DMS114 treated with DMSO at 0.1 percent for 48 hours (cell line): ENCODE results near the gene R3HDM4.

Experiments used
- DNase-seq: peaks from one replicate; lab custom pipeline; 2025; ENCODE audit not compliant: unreplicated experiment; lab: John Stamatoyannopoulos, UW

The R3HDM4 gene

DNA sequence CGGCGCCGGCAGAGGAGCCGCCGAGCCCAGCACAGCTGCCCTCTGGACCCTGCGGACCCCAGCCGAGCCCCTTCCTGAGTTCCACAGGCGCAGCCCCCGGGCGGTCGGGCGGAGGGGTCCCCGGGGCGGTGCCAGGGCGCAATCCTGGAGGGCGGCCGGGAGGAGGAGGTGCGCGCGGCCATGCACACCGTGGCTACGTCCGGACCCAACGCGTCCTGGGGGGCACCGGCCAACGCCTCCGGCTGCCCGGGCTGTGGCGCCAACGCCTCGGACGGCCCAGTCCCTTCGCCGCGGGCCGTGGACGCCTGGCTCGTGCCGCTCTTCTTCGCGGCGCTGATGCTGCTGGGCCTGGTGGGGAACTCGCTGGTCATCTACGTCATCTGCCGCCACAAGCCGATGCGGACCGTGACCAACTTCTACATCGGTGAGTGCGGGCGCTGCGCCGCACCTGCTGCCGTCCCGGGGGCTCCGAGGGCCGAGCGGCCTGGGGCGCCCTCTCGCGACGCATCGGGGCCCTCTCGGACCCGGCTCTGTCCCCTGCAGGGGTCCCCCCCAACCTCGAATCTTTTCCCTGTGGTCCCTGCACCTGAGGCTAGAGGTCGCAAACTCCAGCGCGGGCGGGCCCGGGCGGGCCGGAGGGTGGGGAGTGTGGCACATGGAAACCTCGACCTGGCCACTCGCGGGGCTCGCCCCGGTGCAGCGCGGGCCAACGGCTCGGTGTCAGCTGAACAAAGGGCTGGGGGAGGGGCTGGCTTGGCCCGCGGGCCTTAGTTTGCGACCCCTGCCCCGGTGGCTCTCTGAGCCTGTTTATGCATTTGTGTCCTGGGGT lies 4.5 kb upstream of the R3HDM4 start, which contains the start of gene KISS1R:
Gene KISS1R (plus strand): TSS at position 11 of the 829 bp plus-strand sequence. CDS start 170 bp downstream, at position 181.
- no peak for DNase-seq

DNA sequence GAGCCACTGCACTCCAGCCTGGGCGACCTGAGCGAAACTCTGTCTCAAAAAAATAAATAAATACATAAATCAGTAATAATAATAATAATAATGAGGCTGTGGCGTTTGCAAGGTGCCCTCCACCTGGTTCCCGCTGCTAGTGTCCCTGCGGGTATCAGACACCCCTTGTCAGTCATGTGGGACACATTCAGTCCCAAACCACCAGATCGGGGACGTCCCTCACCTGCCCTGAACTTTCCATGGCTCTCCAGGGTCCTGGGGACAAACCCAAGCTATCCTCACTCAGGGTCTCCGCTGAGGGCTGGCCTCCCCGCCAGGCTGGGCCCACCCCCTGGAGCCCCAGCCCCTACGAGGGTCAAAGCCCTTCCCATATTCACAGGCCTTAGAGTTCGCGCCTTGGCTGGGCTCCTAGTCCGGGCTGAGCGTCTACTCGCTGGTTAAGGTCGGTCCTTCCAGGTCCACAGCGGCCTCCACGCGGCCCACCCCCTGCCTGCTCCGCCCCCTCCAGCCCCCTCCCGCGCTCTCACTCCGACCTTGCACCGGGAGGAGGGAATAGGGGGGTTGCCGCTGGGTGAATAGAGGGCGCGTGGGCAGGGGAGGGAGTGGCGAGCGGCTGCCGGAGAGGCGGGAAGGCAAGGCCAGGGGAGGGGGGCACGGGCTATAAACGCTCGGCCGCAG lies 3.8 kb upstream of the R3HDM4 start:
- no peak for DNase-seq

DNA sequence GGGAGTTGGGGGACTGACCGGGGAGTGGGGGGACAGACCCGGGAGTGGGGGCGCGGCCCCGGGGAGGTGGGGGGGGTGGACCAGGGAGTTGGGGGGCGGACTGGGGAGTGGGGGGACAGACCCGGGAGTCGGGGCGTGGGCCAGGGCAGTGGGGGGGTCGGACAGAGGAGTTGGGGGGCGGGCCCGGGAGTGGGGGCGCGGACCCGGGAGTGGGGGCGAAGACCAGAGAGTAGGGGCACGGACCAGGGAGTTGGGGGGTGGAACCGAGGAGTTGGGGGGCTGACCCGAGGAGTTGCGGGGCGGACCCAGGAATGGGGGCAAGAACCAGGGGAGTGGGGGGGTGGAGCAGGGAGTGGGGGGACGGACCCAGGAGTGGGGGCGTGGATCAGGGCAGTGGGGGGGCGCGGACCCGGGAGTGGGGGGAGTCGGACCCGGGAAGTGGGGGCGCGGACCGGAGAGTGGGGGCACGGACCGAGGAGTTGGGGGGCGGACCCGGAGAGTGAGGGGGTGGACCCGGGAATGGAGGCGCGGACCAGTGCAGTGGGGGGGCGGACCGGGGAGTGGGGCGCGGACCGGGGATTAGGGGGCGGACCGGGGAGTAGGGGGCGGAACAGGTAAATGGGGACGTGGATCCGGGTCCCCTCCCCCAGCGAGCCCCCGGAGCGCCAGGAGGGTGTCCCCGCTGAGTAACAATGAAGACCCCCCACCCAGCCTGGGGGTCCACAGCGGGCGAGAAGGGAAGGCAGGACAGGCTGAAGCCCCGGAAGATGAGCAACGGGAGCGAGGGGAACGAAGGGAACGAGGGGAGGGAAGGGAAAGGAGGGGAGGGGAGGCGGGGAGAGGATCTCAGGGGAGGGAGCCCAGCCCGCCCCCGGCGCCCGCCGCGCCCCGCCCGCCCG lies 589 bp downstream of the R3HDM4 start:
- DNase-seq: no peak

DNA sequence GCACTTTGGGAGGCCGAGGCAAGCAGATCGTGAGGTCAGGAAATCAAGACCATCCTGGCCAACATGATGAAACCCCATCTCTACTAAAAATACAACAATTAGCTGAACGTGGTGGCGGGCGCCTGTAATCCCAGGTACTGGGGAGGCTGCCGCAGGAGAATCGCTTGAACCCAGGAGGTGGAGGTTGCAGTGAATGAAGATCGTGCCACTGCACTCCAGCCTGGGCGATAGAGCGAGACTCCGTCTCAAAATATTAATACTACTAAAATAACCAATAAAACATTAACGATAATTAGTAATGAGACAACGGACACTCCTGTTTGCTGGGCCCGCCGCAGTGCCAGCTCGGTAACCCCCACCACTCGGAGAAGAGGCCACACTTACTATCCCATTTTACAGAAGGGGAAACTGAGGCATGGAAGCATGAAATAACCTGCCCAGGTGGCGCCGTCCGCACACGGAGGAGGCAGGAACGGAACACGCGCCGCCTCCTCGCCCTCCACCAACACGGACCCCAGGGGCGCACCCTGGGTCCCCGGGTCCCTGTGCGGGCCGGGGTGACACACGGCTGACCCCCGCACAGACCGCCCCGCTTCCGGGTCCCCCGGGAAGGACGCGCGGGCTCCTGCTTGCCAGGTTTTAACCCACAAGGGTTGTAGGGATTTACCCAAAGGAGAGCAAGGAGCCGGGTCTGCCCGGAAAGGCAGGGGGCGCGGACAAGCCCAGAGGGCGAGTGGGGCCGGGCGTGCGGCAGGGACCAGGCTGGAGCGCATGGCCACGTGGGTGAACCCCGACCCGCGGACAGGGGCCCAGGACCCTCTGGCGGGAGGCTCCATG lies 1.6 kb downstream of the R3HDM4 start:
- DNase-seq: no peak

DNA sequence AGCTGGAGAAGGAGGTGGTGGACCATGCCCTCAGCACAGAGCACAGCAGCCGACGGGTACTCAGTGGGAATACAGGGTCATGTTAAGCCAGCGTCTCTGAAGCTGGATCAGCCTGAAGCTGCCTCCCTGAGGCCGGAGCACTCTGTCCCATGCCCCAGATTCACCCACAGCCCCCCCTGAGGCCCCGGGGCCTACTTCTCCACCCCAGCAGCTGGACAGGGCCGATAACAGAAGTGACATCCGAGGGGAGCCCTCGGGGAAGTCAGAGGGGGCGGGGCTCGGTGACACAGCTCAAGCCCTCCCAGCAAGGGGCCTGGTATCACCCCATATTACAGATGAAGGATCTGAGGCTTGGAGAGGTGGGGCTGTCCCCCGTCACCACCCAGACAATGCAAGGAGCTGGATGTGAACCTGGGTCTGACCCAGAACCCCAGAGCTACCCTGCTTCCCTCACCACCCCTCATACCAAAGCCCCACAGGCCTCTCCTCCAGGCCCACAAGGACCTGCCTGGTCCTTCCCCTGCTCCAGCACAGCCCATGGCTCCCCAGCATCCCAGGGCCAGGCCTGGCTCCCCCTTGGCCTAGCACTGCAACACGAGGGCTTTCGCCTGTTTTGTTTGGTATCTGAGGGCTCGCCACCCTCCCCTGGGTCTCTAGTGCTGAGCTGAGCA lies 5.7 kb downstream of the R3HDM4 start:
- DNase-seq: no peak

DNA sequence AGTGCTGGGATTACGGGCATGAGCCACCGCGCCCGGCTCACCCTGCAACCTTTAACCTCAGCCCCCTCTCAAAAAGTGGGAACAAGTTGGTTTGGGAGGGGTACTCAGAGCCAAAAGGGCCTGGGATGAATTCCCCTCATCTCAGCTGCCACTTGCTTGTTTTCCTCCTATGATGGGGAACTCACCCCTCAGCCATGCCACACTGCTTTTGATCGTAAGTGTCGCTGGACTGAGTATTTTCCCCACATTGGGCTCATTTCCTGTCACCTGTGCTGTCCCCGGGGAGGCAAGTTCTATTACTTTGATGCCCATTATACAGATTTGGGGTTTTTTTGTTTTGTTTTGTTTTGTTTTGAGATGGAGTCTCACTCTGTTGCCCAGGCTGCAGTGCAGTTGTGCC lies 6.5 kb downstream of the R3HDM4 start:
- no peak for DNase-seq

DNA sequence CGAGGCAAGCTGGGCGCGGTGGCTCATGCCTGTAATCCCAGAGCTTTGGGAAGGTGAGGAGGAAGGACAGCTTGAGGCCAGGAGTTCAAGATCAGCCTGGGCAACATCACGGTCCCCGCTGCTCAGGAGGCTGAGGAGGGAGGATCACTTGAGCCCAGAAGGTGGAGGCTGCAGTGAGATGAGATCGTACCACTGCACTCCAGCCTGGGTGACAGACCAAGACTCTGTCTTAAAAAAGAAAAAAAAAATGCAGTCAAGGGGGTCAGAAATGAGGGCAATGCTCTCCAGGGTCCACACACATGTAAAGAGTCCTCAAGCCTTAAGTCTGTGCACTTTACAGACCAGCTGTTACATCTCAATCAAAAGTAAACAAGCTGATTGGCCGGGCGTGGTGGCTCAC lies 8.5 kb downstream of the R3HDM4 start:
- no peak for DNase-seq

DNA sequence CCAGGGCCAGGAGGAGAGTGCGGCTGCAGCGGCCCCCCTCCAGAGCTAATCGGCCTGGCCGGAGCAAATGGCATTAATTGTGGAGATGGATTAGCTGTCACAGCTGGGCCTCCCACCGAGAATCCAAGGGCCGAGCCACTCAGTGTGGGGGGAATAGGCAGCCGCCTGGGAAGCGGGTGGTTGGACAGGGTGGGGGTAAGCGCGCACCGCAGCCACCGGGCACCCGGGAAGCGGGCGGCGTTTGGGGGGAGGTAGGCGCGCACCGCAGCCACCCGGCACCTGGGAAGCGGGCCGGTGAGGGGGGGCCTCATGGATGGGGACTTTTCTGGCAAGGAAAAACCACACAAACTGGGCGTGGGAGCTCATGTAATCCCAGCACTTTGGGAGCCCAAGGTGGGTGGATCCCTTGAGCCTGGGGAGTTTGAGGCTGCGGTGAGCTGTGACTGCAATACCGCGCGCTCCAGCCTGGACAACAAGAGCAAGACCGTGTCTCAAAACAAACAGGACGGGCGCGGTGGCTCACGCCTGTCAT lies 9.7 kb downstream of the R3HDM4 start:
- DNase-seq: no peak

DNA sequence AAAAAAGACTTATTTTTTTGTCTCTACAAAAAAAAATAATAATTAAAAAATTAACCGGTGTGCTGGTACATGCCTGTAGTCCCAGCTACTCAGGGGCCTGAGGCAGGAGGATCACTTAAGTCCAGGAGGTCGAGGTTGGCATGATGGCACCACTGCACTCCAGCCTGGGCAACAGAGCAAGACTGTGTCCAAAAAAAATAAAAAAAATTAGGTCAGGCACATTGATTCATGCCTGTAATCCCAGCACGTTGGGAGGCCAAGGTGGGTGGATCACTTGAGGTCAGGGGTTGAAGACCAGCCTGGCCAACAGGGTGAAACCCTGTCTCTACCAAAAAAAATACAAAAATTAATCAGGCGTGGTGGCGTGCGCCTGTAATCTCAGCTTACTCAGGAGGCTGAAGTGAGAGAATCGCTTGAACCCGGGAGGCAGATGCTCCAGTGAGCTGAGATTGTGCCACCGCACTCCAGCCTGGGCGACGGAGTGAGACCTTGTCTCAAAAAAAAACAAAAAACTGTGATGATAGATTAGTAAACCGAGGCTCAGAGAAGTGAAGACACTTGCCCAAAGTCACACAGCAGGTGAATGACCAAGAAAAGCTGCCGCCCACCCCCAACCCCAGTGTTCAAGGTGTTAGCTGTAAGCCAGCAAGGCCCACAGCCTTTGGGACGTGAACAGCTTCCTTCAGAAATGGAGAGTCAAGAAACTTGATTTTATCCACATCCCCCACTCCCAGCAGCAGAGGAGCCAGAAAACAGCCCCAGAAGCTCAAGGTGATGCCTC lies 10.4 kb downstream of the R3HDM4 start:
- no peak for DNase-seq

DNA sequence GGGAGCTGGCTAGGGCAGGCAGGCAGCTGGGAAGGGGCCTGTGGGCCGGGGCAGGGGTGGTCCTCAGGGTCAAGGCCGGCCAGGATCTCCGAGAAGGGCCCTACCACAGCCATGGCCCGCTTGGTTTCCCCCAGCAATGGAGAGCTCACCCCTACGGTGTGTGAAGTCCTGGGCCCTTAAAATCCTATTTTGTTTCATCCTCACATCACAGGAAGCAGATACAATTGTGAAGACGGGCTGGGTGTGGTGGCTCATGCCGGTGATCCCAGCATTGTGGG lies 11.0 kb downstream of the R3HDM4 start:
- no peak for DNase-seq

DNA sequence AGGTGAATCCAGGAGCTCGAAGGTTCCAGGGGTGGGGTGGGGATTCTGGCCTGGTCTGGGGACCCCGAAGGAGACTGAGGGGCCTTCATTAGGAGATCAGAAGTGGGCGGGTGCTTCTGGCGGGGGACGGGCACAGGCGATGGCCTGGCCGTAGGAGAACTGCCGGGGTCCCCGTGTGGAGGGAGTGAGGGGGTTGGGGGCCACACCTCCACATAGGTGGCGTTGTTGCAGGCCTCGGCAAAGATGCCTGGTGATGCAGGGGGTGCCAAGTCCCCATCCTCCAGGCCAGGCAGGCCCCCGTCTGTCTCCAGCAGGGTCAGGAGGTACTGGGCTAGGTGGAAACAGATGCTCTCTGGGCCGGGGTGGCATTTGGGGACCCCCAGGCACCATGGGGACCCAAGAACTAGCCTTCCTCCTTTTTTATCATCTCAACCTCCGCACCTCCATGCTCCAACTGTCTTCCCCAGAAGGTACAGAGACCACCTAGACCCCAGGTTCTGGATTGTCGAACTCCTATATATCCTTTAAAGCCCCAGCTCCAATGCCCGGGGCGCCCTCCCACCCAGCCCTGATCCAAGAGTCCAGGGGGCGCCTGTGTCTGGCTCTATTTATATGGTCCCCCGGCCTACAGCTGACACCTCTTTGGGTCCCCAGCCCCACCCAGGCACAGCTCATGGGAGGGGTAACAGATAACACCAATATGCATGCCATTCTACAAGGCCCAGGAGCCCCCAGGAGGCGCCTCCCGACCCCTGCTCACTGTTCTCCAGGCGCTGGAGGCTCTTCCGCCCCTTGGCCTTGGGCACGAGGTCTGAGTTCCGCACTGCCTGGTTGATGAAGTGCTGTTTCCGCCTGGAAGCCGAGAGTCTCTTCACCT lies 11.6 kb downstream of the R3HDM4 start:
- no peak for DNase-seq

DNA sequence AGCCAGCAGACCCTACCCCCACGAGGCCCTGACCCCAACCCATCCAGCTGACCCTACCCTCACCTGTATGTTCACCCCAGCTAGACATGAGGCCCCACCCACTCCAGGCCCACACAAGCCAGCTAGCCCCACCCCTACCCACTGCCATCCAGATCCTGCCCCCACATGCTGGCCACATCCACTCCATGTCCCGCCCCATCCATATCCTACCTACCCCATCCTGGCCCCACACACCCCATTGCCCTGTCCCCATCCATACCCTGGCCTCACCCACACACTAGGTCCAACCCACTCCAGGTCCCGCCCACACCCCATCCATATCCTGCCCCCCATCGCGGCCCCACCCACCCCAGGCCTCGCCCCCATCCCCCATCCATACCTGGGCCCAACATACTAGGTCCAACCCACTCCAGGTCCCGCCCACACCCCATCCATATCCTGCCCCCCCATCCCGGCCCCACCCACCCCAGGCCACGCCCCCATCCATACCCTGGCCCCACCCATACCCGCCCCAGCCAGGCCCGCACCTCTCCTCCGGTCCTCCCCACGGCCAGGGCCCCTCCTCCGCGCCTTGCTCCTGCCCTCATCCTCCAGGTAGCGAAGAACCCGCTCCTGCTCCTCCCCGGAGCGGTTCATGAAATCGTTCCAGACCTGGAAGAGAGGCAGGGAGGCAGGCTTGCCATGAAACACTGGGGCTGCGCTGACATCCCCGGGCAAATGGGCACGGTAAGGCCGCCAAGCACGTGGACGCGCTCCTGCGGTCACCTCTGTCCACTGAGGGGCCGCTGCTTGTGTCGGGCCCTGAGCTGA lies 12.5 kb downstream of the R3HDM4 start:
- DNase-seq: no peak

DNA sequence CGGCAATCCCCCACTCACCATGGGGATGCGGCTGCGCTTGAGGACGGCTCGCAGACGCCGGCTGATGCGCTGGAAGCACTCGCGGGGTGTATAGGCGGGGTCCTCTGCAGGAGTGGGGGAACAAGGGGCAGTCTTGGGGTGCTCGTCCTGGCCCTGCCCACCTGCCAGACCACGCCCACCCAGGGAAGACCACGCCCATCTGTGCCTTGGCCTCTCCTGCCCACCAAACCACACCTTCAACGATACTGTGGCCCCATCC lies 13.0 kb downstream of the R3HDM4 start:
- no peak for DNase-seq

DNA sequence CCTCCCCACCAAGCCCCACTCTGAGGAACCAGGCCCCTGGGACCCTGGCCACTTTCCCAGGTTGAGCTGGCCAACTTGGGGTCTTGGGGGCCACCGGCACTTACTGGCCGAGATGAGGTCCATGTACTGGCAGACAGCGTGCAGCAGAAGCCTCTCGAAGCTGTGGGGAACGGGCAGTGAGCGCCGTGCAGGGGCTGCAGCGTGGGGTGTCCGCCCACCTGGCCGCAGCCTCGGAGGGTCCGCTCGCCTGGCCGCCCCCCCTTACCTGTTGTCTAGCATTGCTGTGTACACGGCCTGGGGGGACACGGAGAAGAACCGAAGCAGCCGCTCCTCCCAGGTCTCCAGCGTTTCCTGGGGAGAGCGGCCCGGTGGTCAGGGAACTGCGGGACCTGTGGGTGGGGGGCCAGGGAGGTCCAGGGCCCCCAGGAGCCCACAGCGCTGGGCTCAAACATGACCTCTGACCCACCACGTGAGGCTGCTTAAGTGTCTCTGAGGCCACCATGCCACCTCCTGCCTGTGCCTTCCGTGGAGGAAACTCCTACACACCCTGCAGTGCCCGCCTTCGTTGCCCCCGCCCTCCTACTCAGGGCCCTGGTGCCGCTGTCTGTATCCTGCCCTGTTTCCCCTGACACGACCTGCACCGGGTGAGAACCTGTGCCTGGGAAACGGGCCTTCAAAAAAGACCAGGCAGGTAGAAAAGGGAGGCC lies 13.5 kb downstream of the R3HDM4 start:
- no peak for DNase-seq

DNA sequence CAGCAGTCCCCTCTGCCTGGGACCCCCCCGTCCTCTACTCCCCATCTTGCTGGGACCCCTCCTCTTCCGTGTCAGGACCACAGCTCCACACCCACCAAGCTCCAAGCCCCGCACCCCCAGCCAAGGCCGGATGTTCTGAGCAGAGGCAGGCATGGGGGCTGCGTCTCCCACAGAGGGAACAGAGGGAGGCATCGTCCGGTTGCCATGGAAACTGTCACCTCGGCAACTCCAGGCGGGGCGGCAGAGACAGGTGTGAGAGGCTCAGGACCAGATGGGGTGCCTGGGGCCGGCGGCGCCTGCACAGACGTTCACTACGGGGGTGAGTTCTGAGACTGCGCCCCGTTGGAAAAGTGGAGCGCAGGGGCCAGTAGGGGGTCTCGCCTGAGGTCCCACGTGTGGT lies 14.4 kb downstream of the R3HDM4 start:
- DNase-seq: no peak

DNA sequence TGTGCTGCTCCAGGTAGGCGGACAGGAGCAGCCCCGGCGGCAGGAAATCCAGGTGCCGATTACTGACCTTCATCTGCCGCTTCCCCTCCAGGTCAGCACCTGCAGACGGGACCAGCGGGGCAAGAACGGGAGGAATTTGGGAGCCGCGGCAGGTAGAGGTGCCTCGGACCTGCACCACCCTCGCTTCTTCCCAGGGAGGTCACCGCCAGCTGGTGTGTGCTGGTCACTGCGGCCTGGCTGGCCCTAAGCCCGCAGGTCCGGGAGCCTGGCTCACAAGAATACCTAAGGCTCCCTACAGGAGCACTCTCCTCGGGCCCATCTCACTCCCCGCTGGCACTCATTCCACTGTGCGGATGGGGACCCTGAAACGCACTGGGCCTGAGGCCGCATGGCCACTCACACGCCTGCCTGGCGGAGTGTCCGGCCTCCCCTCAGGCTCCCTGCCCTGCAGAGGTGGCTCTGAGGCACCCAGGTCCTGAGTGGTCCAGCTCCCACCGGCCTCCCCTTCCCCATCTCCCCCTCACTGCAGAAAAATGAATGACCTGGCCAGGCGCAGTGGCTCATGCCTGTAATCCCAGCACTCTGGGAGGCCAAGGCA lies 15.5 kb downstream of the R3HDM4 start:
- no peak for DNase-seq

DNA sequence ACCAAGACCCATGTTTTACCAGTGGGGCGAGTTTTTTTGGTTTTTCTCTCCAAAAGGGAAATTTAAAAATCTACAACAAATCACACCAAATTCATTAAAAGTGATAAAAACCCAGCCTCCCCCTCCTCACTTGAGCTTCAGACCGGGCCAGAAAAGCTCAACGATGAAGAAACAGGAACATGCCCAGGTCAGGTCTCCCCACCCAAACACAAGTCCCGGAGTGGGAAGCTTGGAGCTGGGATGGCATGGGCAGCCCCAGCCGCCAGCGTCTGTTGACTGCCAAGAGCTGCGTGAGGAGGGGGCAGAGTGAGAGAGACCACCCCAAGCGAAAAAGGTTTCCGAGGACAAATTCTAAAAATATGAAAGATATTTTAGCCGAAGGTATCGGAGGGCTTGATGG lies 16.0 kb downstream of the R3HDM4 start:
- no peak for DNase-seq
